HEK293T (cell line): ENCODE data around the gene HIVEP3.

Source experiments
- ARNT ChIP-seq: fragments of 450-650 bp; IDR thresholded peaks from 2 replicates; pipeline ENCODE4 v1.6.1; 2017; ENCODE audit warnings: mild to moderate bottlenecking
- BHLHE40 ChIP-seq: fragments of 450-650 bp; IDR thresholded peaks from 2 replicates; pipeline ENCODE4 v1.6.1; 2016; ENCODE audit warnings: mild to moderate bottlenecking, moderate library complexity, borderline replicate concordance
- CTBP1 ChIP-seq: fragments of 450-650 bp; IDR thresholded peaks from 2 replicates; pipeline ENCODE4 v1.6.1; 2016; ENCODE audit warnings: borderline replicate concordance
- ELF4 ChIP-seq: fragments of 450-650 bp; IDR thresholded peaks from 2 replicates; pipeline ENCODE4 v1.6.1; 2017; ENCODE audit warnings: antibody characterized with exemption
- FOXA1 ChIP-seq: fragments of 450-650 bp; IDR thresholded peaks from 2 replicates; pipeline ENCODE4 v1.6.1; 2016; ENCODE audit warnings: mild to moderate bottlenecking
- FOXK2 ChIP-seq: fragments of 450-650 bp; IDR thresholded peaks from 2 replicates; pipeline ENCODE4 v1.6.1; 2016; ENCODE audit warnings: mild to moderate bottlenecking
- FOXM1 ChIP-seq: fragments of 450-650 bp; IDR thresholded peaks from 2 replicates; pipeline ENCODE4 v1.6.1; 2017; ENCODE audit warnings: mild to moderate bottlenecking, borderline replicate concordance
- HDGF ChIP-seq: fragments of 450-650 bp; IDR thresholded peaks from 2 replicates; pipeline ENCODE4 v1.6.1; 2017; ENCODE audit warnings: antibody characterized with exemption, borderline replicate concordance
- LEF1 ChIP-seq: fragments of 450-650 bp; IDR thresholded peaks from 2 replicates; pipeline ENCODE4 v1.6.1; 2017; ENCODE audit warnings: mild to moderate bottlenecking, borderline replicate concordance
- NFRKB ChIP-seq: fragments of 450-650 bp; IDR thresholded peaks from 2 replicates; pipeline ENCODE4 v1.6.1; 2016; ENCODE audit warnings: mild to moderate bottlenecking, moderate library complexity
- SP1 ChIP-seq: fragments of 450-650 bp; IDR thresholded peaks from 2 replicates; pipeline ENCODE4 v1.6.1; 2017
- SUZ12 ChIP-seq: fragments of 450-650 bp; IDR thresholded peaks from 2 replicates; pipeline ENCODE4 v1.6.1; 2016; ENCODE audit warnings: mild to moderate bottlenecking
- TARDBP ChIP-seq: fragments of 450-650 bp; IDR thresholded peaks from 2 replicates; pipeline ENCODE4 v1.6.1; 2016
- ZNF384 ChIP-seq: fragments of 450-650 bp; IDR thresholded peaks from 2 replicates; pipeline ENCODE4 v1.6.1; 2016

DNA sequence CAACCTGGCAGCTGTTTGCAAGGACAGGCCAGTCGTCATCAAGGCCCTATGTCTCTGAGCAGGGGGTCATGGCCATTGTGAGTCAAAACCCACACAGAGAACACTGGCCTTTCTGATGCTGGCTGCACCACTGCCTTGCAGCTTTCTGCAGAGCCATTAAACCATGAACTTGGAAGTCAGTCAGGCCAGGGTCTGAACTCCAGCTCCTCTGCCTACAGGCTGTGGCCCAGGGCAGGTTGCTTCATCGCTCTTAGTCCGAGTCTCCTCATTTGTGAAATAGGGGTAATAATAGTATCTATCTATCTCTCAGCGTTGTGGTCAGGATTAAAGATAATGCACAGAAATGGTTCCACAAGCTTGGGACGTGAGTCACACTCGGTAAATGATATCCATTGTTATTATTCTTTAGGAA is 35.8 kb upstream of the HIVEP3 start:
- no peak for TF ChIP-seq FOXM1
- TF ChIP-seq SUZ12 = no peak
- no peak for TF ChIP-seq NFRKB
- TF ChIP-seq FOXA1 = no peak
- no peak for TF ChIP-seq SP1
- TF ChIP-seq ARNT = no peak
- TF ChIP-seq BHLHE40 = no peak
- TF ChIP-seq FOXK2 = no peak
- TF ChIP-seq ELF4 = no peak
- TF ChIP-seq TARDBP = no peak
- no peak for TF ChIP-seq ZNF384
- no peak for TF ChIP-seq LEF1
- TF ChIP-seq HDGF = no peak
- TF ChIP-seq CTBP1 = no peak
